Lower leg skin (tissue), 4 donors: ENCODE measurements around the gene TMEM272. TPM values are rescaled to one million over a fixed set of nuclear protein-coding genes. Genes with fewer than 3 reads are reported as not detected.

Experiments
- DNase-seq, 2 donors: peaks; one replicate each; pipeline ENCODE4 v3.0.0-alpha.2; 2019; ENCODE audit warnings: low spot score in 2 of 2
- H3K4me3 ChIP-seq: fragments of 200-600 bp; sonication (generic); 2 replicates; pipeline ENCODE4 v1.5.1; 2017; ENCODE audit warnings: mild to moderate bottlenecking, low read depth; ENCODE audit not compliant: poor library complexity, severe bottlenecking
- CTCF ChIP-seq, 3 donors: fragments of 450-650 bp; IDR thresholded peaks; one replicate each; pipeline ENCODE4 v1.5.1; 2016; ENCODE audit warnings: antibody characterized with exemption in 3 of 3, mild to moderate bottlenecking in 3 of 3, moderate library complexity in 2 of 3
- POLR2A ChIP-seq, 2 donors: fragments of 450-650 bp; IDR thresholded peaks; one replicate each; pipeline ENCODE4 v1.6.1; 2016 to 2017; ENCODE audit warnings: antibody characterized with exemption in 2 of 2, mild to moderate bottlenecking in 1 of 2, moderate library complexity in 1 of 2
- WGBS, 2 donors: methylation state at CpG; one replicate each; pipeline ENCODE4 v1.1.5; 2018; 5-methylcytosine and 5-hydroxymethylcytosine counted together
- intact Hi-C: fragments of 100-400 bp; cut with DNase I; formaldehyde crosslinking; loops from one replicate; pipeline ENCODE4 v1.15.0; 2023; ENCODE audit warnings: low total_unique reads
- total RNA-seq, 4 donors: library from RNA; depleted of rRNA; stranded (reverse); fragments of >200 nt; gene quantifications; one replicate each; pipeline ENCODE4 v1.1.0, GENCODE V29; 2016

TMEM272 gene
- total RNA-seq, 4 donors from 2014 or later: 0.32 TPM; not detected in 3

DNA sequence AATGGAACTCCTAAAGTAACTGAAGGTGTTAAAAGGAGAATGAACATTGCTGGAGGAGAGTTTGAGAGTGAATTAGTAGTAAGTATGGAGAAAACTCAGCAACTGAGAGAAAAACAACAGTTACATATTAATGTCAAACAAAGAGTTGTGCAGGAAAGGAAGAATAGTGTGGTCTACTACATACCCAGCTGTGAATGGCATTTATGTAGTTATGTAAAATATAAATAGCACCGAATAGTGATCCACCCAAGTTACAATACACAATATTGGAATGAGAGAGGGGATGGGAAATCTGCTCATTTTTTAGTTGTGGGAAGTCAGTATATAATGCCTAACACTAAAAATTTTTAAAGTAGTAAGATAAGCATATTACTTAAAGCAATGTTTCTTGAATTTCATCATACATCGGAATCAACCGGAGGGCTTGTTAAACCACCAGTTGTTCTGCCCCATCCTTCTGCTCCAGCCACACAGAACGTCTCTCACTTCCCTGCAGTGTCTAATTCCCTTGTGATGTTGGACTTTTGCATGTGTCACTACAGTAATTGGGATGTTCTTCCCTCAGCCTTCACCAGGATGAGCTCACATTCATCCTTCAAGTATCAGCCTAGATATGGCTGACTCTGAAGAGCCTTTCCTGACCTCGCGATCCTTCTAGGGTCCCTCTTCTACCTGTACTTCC is 28.3 kb upstream of the TMEM272 start:
- no peak for TF ChIP-seq POLR2A (IDR thresholded peaks at IDR 0.05)
- no peak for TF ChIP-seq CTCF (IDR thresholded peaks at IDR 0.05)
- no peak overlapping the region for H3K4me3 ChIP-seq
- WGBS, 2 donors: 86 to 89% methylated on average over 6 of the region's 6 CpGs
- DNase-seq: no peak
- intact Hi-C loops: no loop called here

- DNase-seq: no peak
- H3K4me3 ChIP-seq: no peak overlapping the region
- intact Hi-C loops: no loop called here
- TF ChIP-seq POLR2A (IDR thresholded peaks at IDR 0.05) (no peak), CTCF (IDR thresholded peaks at IDR 0.05) (no peak)
- WGBS, 2 donors: 71 to 73% methylated on average over 3 of the region's 3 CpGs
Measured at GRCh38 chr13:51870616-51871015, 25.6 kb upstream of the TMEM272 start.

GRCh38 chr13:51869916-51870315 is 24.9 kb upstream of the TMEM272 start:
- 87 to 89% methylated on average over 6 of the region's 6 CpGs for WGBS, 2 donors
- intact Hi-C loops: no loop called here

GRCh38 chr13:51867062-51867461 is 22.1 kb upstream of the TMEM272 start:
- intact Hi-C loops: no loop called here
- TF ChIP-seq POLR2A (IDR thresholded peaks at IDR 0.05) (no peak), CTCF (IDR thresholded peaks at IDR 0.05) (no peak)
- H3K4me3 ChIP-seq: no peak overlapping the region
- no peak for DNase-seq
- 88 to 95% methylated on average over 4 of the region's 4 CpGs for WGBS, 2 donors

More at GRCh38 chr13:51869916-51870315, 24.9 kb upstream of the TMEM272 start:
- no peak overlapping the region for H3K4me3 ChIP-seq
- TF ChIP-seq CTCF (IDR thresholded peaks at IDR 0.05) (no peak), POLR2A (IDR thresholded peaks at IDR 0.05) (no peak)
- no peak for DNase-seq

DNA sequence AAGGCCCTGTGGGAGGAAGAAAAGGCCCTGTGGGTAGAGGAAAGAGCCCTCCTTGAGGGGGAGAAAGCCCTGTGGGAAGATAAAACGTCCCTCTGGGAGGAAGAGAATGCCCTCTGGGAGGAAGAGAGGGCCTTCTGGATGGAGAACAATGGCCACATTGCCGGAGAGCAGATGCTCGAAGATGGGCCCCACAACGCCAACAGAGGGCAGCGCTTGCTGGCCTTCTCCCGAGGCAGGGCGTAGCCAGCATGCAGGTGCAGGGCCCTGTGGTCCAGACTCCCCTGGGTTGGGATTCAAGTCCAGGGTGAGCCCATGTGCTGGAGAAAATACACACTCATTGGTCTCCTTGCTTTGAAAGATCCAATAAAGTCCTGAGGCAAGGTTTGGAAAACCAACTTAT is 20.9 kb upstream of the TMEM272 start:
- DNase-seq: no peak
- no peak overlapping the region for H3K4me3 ChIP-seq
- intact Hi-C loops: no loop called here
- WGBS, 2 donors: 75 to 79% methylated on average over 6 to 7 of the region's 7 CpGs
- TF ChIP-seq CTCF (IDR thresholded peaks at IDR 0.05) (no peak), POLR2A (IDR thresholded peaks at IDR 0.05) (no peak)

DNA sequence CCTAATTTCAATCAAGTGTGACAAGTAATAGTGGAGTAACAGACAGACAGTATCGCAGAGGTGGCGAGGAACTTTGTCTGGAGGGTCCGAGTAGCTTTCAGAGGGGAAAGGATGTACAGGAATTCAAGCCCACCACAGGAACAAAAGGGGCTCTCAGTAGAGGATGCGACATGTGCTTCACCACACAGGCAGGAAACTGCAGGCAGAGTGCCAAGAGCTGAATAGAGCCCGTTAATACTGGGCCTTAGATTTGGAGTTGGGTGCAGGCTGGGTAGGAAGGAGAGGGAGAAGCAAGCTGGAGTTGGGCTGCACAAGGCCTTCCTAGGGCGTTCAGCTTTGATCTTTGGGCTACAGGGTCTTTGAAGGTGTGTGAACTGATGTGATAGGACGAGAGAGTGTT is 18.0 kb upstream of the TMEM272 start:
- no peak for TF ChIP-seq CTCF (IDR thresholded peaks at IDR 0.05)
- TF ChIP-seq POLR2A (IDR thresholded peaks at IDR 0.05): no peak
- WGBS, 2 donors: 58 to 63% methylated on average over 7 of the region's 7 CpGs
- intact Hi-C loops: no loop called here

More for the DNA sequence above, 18.0 kb upstream of the TMEM272 start:
- no peak for DNase-seq
- H3K4me3 ChIP-seq: no peak overlapping the region
